ENCODE measurements around the gene LNPK.
"Not testable (repeated sequence)": the region's sequence is repeated elsewhere in the genome, so short reads cannot be mapped to it uniquely, and the experiment has no call there.

LNPK gene

GRCh38 chr2:175973373-175973772, 28.7 kb downstream of the LNPK start:
- no peak overlapping the region for H3K4me3 ChIP-seq (ENCODE audit: low read depth, low read length)
- no peak for TF ChIP-seq CTCF (IDR thresholded peaks at IDR 0.05; ENCODE audit: borderline replicate concordance, insufficient read depth, low read depth, low read length)

GRCh38 chr2:175966839-175967238, 35.2 kb downstream of the LNPK start:
- no peak overlapping the region for H3K4me3 ChIP-seq (ENCODE audit: low read depth, low read length)
- no peak for TF ChIP-seq CTCF (IDR thresholded peaks at IDR 0.05; ENCODE audit: borderline replicate concordance, insufficient read depth, low read depth, low read length)

- TF ChIP-seq CTCF (IDR thresholded peaks at IDR 0.05; ENCODE audit: borderline replicate concordance, insufficient read depth, low read depth, low read length): no peak
- no peak overlapping the region for H3K4me3 ChIP-seq (ENCODE audit: low read depth, low read length)
These were observed 36.3 kb downstream of the LNPK start for GRCh38 chr2:175965773-175966172.

GRCh38 chr2:175964195-175964594, 37.9 kb downstream of the LNPK start:
- H3K4me3 ChIP-seq (ENCODE audit: low read depth, low read length): no peak overlapping the region
- TF ChIP-seq CTCF (IDR thresholded peaks at IDR 0.05; ENCODE audit: borderline replicate concordance, insufficient read depth, low read depth, low read length): no peak

- not testable (repeated sequence) for H3K4me3 ChIP-seq (ENCODE audit: low read depth, low read length)
These were observed 38.9 kb downstream of the LNPK start for GRCh38 chr2:175963171-175963570.

- H3K4me3 ChIP-seq (ENCODE audit: low read depth, low read length): no peak overlapping the region
- no peak for TF ChIP-seq CTCF (IDR thresholded peaks at IDR 0.05; ENCODE audit: borderline replicate concordance, insufficient read depth, low read depth, low read length)
These were observed 44.2 kb downstream of the LNPK start for GRCh38 chr2:175957845-175958244.

- H3K4me3 ChIP-seq (ENCODE audit: low read depth, low read length): no peak overlapping the region
- TF ChIP-seq CTCF (IDR thresholded peaks at IDR 0.05; ENCODE audit: borderline replicate concordance, insufficient read depth, low read depth, low read length): no peak
These were observed 46.9 kb downstream of the LNPK start for GRCh38 chr2:175955136-175955535.

GRCh38 chr2:175950512-175950911, 51.6 kb downstream of the LNPK start:
- no peak overlapping the region for H3K4me3 ChIP-seq (ENCODE audit: low read depth, low read length)
- no peak for TF ChIP-seq CTCF (IDR thresholded peaks at IDR 0.05; ENCODE audit: borderline replicate concordance, insufficient read depth, low read depth, low read length)

Measured in GM12875 (cell line).